ENCODE data around the gene TET2.
"Not testable (repeated sequence)": the region's sequence is repeated elsewhere in the genome, so short reads cannot be mapped to it uniquely, and the experiment has no call there.

The TET2 gene

GRCh38 chr4:105282489-105282888 is 135.8 kb downstream of the TET2 start:
- FAIRE-seq (no peak), DNase-seq (ENCODE audit: insufficient read length, low spot score) (no peak)
- TF ChIP-seq POU2F2 (IDR thresholded peaks at IDR 0.05; ENCODE audit: low read depth, low read length) (no peak), PAX5 (IDR thresholded peaks at IDR 0.05; ENCODE audit: insufficient read depth, low read length, severe bottlenecking) (no peak), POLR2A (IDR thresholded peaks at IDR 0.05; ENCODE audit: low read depth, low read length) (no peak), SPI1 (IDR thresholded peaks at IDR 0.05; ENCODE audit: low read depth, low read length) (no peak), POLR2AphosphoS5 (IDR thresholded peaks at IDR 0.05; ENCODE audit: low read depth, low read length) (no peak), TAF1 (IDR thresholded peaks at IDR 0.05; ENCODE audit: low read depth, low read length) (no peak)

- DNase-seq (ENCODE audit: insufficient read length, low spot score) (no peak), FAIRE-seq (no peak)
- TF ChIP-seq POLR2A (IDR thresholded peaks at IDR 0.05; ENCODE audit: low read depth, low read length), result no peak
- TF ChIP-seq POLR2AphosphoS5 (IDR thresholded peaks at IDR 0.05; ENCODE audit: low read depth, low read length), result no peak
- TF ChIP-seq TAF1 (IDR thresholded peaks at IDR 0.05; ENCODE audit: low read depth, low read length), result no peak
- TF ChIP-seq PAX5 (IDR thresholded peaks at IDR 0.05; ENCODE audit: insufficient read depth, low read length, severe bottlenecking), result no peak
- TF ChIP-seq POU2F2 (IDR thresholded peaks at IDR 0.05; ENCODE audit: low read depth, low read length), result no peak
- no peak for TF ChIP-seq SPI1 (IDR thresholded peaks at IDR 0.05; ENCODE audit: low read depth, low read length)
These were observed 136.8 kb downstream of the TET2 start for GRCh38 chr4:105283501-105283900.

- FAIRE-seq, result no peak
- no peak for DNase-seq (ENCODE audit: insufficient read length, low spot score)
- TF ChIP-seq PAX5 (IDR thresholded peaks at IDR 0.05; ENCODE audit: insufficient read depth, low read length, severe bottlenecking), result no peak
- no peak for TF ChIP-seq SPI1 (IDR thresholded peaks at IDR 0.05; ENCODE audit: low read depth, low read length)
- TF ChIP-seq TAF1 (IDR thresholded peaks at IDR 0.05; ENCODE audit: low read depth, low read length), result no peak
- no peak for TF ChIP-seq POLR2A (IDR thresholded peaks at IDR 0.05; ENCODE audit: low read depth, low read length)
- no peak for TF ChIP-seq POU2F2 (IDR thresholded peaks at IDR 0.05; ENCODE audit: low read depth, low read length)
These were observed 141.4 kb downstream of the TET2 start for GRCh38 chr4:105288121-105288520.

- DNase-seq (ENCODE audit: insufficient read length, low spot score) (no peak), FAIRE-seq (no peak)
- TF ChIP-seq POU2F2 (IDR thresholded peaks at IDR 0.05; ENCODE audit: low read depth, low read length), result no peak
- TF ChIP-seq POLR2AphosphoS5 (IDR thresholded peaks at IDR 0.05; ENCODE audit: low read depth, low read length), result no peak
- no peak for TF ChIP-seq SPI1 (IDR thresholded peaks at IDR 0.05; ENCODE audit: low read depth, low read length)
- TF ChIP-seq POLR2A (IDR thresholded peaks at IDR 0.05; ENCODE audit: low read depth, low read length), result no peak
- no peak for TF ChIP-seq TAF1 (IDR thresholded peaks at IDR 0.05; ENCODE audit: low read depth, low read length)
- no peak for TF ChIP-seq PAX5 (IDR thresholded peaks at IDR 0.05; ENCODE audit: insufficient read depth, low read length, severe bottlenecking)
These were observed 145.2 kb downstream of the TET2 start for GRCh38 chr4:105291925-105292324.

- no peak for TF ChIP-seq TAF1 (IDR thresholded peaks at IDR 0.05; ENCODE audit: low read depth, low read length)
- 0 out of 2 replicates have a peak, but pooled peaks have one; percentile 21 for TF ChIP-seq SPI1 (IDR thresholded peaks at IDR 0.05; ENCODE audit: low read depth, low read length)
- FAIRE-seq (peak; percentile 52), DNase-seq (ENCODE audit: insufficient read length, low spot score) (no peak)
These were observed 146.7 kb downstream of the TET2 start for GRCh38 chr4:105293360-105293759.

GRCh38 chr4:105296672-105297071 is 150.0 kb downstream of the TET2 start:
- TF ChIP-seq TAF1 (IDR thresholded peaks at IDR 0.05; ENCODE audit: low read depth, low read length) (no peak), POU2F2 (IDR thresholded peaks at IDR 0.05; ENCODE audit: low read depth, low read length) (no peak), POLR2AphosphoS5 (IDR thresholded peaks at IDR 0.05; ENCODE audit: low read depth, low read length) (no peak)
- FAIRE-seq (no peak), DNase-seq (ENCODE audit: insufficient read length, low spot score) (no peak)

- FAIRE-seq; DNase-seq (ENCODE audit: insufficient read length, low spot score): not testable (repeated sequence)
These were observed 152.4 kb downstream of the TET2 start for GRCh38 chr4:105299027-105299426.

GRCh38 chr4:105304085-105304484 is 157.4 kb downstream of the TET2 start:
- FAIRE-seq, result peak; percentile 60

GRCh38 chr4:105305019-105305836 is 158.6 kb downstream of the TET2 start:
- no peak for DNase-seq (ENCODE audit: insufficient read length, low spot score)
- peak; percentile 89 for FAIRE-seq
- TF ChIP-seq SPI1 (IDR thresholded peaks at IDR 0.05; ENCODE audit: low read depth, low read length) (peak; percentile 35; the same call in 1 of the 2 replicates), TAF1 (IDR thresholded peaks at IDR 0.05; ENCODE audit: low read depth, low read length) (no peak)

More at GRCh38 chr4:105304085-105304484, 157.4 kb downstream of the TET2 start:
- TF ChIP-seq POU2F2 (IDR thresholded peaks at IDR 0.05; ENCODE audit: low read depth, low read length) (no peak), SPI1 (IDR thresholded peaks at IDR 0.05; ENCODE audit: low read depth, low read length) (no peak), POLR2A (IDR thresholded peaks at IDR 0.05; ENCODE audit: low read depth, low read length) (no peak), PAX5 (IDR thresholded peaks at IDR 0.05; ENCODE audit: insufficient read depth, low read length, severe bottlenecking) (no peak), TAF1 (IDR thresholded peaks at IDR 0.05; ENCODE audit: low read depth, low read length) (no peak), POLR2AphosphoS5 (IDR thresholded peaks at IDR 0.05; ENCODE audit: low read depth, low read length) (no peak)
- DNase-seq (ENCODE audit: insufficient read length, low spot score), result no peak

GRCh38 chr4:105306158-105306781 is 159.6 kb downstream of the TET2 start:
- FAIRE-seq (peak; percentile 96), DNase-seq (ENCODE audit: insufficient read length, low spot score) (peak; percentile 23)

More at GRCh38 chr4:105306158-105306781, 159.6 kb downstream of the TET2 start:
- TF ChIP-seq POLR2AphosphoS5 (IDR thresholded peaks at IDR 0.05; ENCODE audit: low read depth, low read length), result 0 out of 2 replicates have a peak, but pooled peaks have one; percentile 11
- TF ChIP-seq SPI1 (IDR thresholded peaks at IDR 0.05; ENCODE audit: low read depth, low read length), result peak; percentile 42; the same call in 1 of the 2 replicates
- no peak for TF ChIP-seq POLR2A (IDR thresholded peaks at IDR 0.05; ENCODE audit: low read depth, low read length)
- no peak for TF ChIP-seq POU2F2 (IDR thresholded peaks at IDR 0.05; ENCODE audit: low read depth, low read length)
- TF ChIP-seq PAX5 (IDR thresholded peaks at IDR 0.05; ENCODE audit: insufficient read depth, low read length, severe bottlenecking), result no peak
- TF ChIP-seq TAF1 (IDR thresholded peaks at IDR 0.05; ENCODE audit: low read depth, low read length), result no peak

Measured in GM12891 (cell line).